HUDEP-2 (cell line): Measurements from ENCODE around the gene OLFML1.

ENCODE experiments used
- DNase-seq, 76 experiments: peaks; one replicate each; lab custom pipeline; 2025; ENCODE audit not compliant: unreplicated experiment in 76 of 76; lab: John Stamatoyannopoulos, UW

Gene OLFML1

GRCh38 chr11:7473717-7474116 lies 11.6 kb upstream of the OLFML1 start:
- DNase-seq = no peak

GRCh38 chr11:7480113-7480512 lies 5.2 kb upstream of the OLFML1 start:
- no peak for DNase-seq

DNA sequence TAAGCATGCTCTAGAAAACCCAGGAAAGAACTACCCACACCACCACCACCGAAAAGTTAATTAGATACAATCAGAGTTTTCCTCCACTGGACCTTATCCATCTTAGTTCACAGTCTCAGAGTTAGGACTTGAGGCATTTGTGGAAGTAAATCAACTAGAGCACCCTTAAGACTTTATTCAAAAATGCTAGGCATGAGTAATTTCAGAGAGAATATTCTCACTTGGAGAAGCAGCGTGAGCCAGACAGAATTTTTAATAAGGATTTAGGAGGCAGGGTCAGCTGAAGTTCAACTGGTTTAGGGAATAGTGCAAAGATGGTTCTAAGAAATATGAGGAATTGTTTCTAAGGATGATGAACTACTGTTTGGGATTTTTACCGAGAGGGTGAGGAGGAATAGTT lies 1.2 kb upstream of the OLFML1 start:
- DNase-seq = no peak

GRCh38 chr11:7484645-7485044 lies 661 bp upstream of the OLFML1 start:
- DNase-seq = no peak

DNA sequence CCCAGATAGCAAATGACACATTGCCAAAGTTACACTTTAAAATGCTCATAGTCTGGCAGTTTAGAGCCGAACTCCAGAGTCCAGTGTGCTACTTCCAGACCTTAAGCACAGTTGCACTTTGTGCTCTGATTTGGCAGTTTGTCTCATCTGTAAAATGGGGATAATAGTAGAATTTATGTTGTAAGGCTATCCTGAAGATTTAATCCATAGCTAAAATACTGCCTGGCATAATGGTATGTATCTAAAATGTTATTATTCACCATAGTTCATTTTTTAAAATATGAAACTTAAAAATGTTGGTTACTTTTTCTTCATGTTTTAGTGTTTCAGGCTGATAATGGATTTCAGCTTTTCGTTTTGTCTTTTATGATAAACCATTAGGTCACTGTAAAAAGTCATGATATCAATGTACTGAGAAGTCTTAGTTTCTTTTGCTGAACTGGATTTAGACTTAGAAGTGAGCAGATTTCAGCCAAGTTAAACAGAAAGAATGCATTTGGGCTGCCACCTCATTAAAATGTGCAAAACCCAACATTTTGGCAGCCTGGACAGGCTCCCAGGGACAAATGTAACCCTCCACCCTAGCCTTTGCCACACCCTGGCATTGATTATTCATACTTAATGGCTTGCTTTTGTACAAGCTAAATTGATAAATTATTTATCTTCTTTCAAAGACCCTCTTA lies 933 bp downstream of the OLFML1 start:
- no peak for DNase-seq

GRCh38 chr11:7486781-7487140 lies 1.5 kb downstream of the OLFML1 start:
- DNase-seq = no peak

DNA sequence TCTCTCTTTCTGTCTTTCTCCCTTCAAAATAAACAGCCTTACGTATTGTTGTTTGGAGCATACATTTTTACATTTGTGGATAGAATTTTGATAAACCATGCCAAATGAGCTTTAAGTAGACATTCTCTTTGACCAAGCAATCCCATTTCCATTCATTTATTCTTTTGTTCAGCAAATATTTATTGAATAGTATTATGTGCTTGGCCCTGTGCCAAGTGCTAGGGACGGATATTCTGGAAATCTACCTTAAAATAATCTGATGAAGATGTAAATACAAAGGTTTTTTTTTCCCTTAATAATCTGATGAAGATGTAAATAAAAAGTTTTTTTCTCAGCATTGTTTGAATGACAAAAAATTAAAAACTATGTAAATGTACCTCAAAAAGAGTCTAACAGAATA lies 2.1 kb downstream of the OLFML1 start:
- no peak for DNase-seq

GRCh38 chr11:7488681-7489080 lies 3.4 kb downstream of the OLFML1 start:
- no peak for DNase-seq

- no peak for DNase-seq
Observed at GRCh38 chr11:7489376-7489775, 4.1 kb downstream of the OLFML1 start.

GRCh38 chr11:7490054-7490453 lies 4.7 kb downstream of the OLFML1 start:
- DNase-seq = no peak

GRCh38 chr11:7490535-7490934 lies 5.2 kb downstream of the OLFML1 start:
- no peak for DNase-seq

- DNase-seq = no peak
Observed at GRCh38 chr11:7492253-7492652, 6.9 kb downstream of the OLFML1 start.

- no peak for DNase-seq
Observed at GRCh38 chr11:7493670-7494069, 8.4 kb downstream of the OLFML1 start.

GRCh38 chr11:7494086-7494745 lies 8.9 kb downstream of the OLFML1 start:
- peak in 15 of 76 experiments; percentile 3 to 32 (median 17) for DNase-seq

GRCh38 chr11:7495882-7496551 lies 10.7 kb downstream of the OLFML1 start:
- peak in 17 of 76 experiments; percentile 1 to 47 (median 11) for DNase-seq

GRCh38 chr11:7498193-7498592 lies 12.9 kb downstream of the OLFML1 start:
- DNase-seq = no peak

DNA sequence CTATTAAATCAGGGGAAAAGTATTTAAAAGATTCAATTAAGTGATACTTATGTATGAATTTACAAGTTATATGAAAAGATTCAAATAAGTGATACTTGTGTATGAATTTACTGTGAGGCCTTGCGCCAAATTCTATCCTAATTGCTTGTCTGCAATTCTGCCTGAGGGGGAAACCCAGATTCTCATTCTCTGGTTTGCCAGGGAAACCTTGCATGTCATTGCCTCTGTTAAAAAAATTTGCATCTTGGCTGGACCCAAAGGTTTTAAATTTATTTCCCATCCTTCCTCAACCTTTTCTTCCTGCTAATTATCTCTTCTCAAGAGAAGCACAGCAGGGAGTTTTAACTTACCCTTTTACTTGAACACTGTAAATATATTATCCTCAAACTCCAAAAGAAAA lies 13.8 kb downstream of the OLFML1 start:
- no peak for DNase-seq

- no peak for DNase-seq
Observed at GRCh38 chr11:7500251-7500650, 14.9 kb downstream of the OLFML1 start.

- DNase-seq = no peak
Observed at GRCh38 chr11:7501251-7501650, 15.9 kb downstream of the OLFML1 start.

- no peak for DNase-seq
Observed at GRCh38 chr11:7501894-7502293, 16.6 kb downstream of the OLFML1 start.

- no peak for DNase-seq
Observed at GRCh38 chr11:7506243-7506642, 20.9 kb downstream of the OLFML1 start.

- no peak for DNase-seq
Observed at GRCh38 chr11:7508087-7508486, 22.8 kb downstream of the OLFML1 start.
